ENCODE data around the gene HPRT1. TPM values are rescaled to one million over a fixed set of nuclear protein-coding genes. Genes with fewer than 3 reads are reported as not detected.

The HPRT1 gene
- polyA plus RNA-seq, 1 donor (not counting 4 experiments of a cell fraction or from before 2014, with no cell fraction given) = 48.1 TPM

DNA sequence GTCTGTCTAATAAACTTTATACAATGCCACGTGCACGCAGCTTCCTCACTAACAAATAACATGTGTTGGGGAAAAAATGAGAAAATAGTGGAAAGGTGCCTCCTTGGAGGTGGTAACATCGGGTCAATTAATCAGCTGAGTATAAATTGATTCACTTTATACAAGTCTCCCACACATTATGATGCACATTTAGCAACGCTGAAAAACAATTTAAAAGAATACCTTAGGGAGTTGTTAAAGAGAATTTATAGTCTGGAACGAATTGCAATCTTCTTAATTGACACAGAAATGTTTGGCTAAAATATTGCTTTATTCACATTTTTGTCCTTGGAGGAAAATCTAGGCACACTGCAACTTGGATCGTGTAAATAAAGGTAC, 84.2 kb downstream of the HPRT1 start:
- Histone ChIP-seq H4K20me1 (ENCODE audit: control insufficient read depth, extremely low read depth, insufficient read depth, low read length) (no peaks in the 10 kb centered on the region), H3K36me3 (ENCODE audit: control insufficient read depth in 2 of 2, extremely low read depth in 1 of 2, insufficient read depth in 2 of 2, low read length in 2 of 2) (no peaks in the 10 kb centered on the region), H3K27me3 (ENCODE audit: control insufficient read depth, extremely low read depth, insufficient read depth, low read length) (no peaks in the 10 kb centered on the region), H3K27ac (ENCODE audit: control insufficient read depth, insufficient read depth, low read length) (no peak overlapping the region), H2AFZ (ENCODE audit: control insufficient read depth, low read length) (no peak overlapping the region), H3K79me2 (ENCODE audit: control insufficient read depth, insufficient read depth, low read length) (peaks cover 2% of the 10 kb centered on the region), H3K9ac (ENCODE audit: control insufficient read depth, extremely low read depth, insufficient read depth, low read length) (no peak overlapping the region), H3K4me3 (ENCODE audit: control insufficient read depth in 2 of 3, extremely low read depth in 1 of 3, insufficient read depth in 2 of 3, low read depth in 1 of 3, low read length in 3 of 3) (no peak overlapping the region), H3K4me2 (ENCODE audit: control insufficient read depth, extremely low read depth, insufficient read depth, low read depth, low read length) (no peak overlapping the region), H3K9me1 (ENCODE audit: control insufficient read depth, extremely low read depth, insufficient read depth, low read length) (no peaks in the 10 kb centered on the region), H3K4me1 (ENCODE audit: control insufficient read depth, extremely low read depth, insufficient read depth, low read length) (peaks cover 14% of the 10 kb centered on the region), H3K9me3 (ENCODE audit: control insufficient read depth, low read depth, low read length) (no peaks in the 10 kb centered on the region)
- TF ChIP-seq, protein P1, sequence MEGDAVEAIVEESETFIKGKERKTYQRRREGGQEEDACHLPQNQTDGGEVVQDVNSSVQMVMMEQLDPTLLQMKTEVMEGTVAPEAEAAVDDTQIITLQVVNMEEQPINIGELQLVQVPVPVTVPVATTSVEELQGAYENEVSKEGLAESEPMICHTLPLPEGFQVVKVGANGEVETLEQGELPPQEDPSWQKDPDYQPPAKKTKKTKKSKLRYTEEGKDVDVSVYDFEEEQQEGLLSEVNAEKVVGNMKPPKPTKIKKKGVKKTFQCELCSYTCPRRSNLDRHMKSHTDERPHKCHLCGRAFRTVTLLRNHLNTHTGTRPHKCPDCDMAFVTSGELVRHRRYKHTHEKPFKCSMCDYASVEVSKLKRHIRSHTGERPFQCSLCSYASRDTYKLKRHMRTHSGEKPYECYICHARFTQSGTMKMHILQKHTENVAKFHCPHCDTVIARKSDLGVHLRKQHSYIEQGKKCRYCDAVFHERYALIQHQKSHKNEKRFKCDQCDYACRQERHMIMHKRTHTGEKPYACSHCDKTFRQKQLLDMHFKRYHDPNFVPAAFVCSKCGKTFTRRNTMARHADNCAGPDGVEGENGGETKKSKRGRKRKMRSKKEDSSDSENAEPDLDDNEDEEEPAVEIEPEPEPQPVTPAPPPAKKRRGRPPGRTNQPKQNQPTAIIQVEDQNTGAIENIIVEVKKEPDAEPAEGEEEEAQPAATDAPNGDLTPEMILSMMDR (optimal IDR thresholded peaks at IDR 0.05 in 1 of 3, IDR thresholded peaks at IDR 0.05 in 1 of 3, conservative IDR thresholded peaks at IDR 0.05 in 1 of 3; ENCODE audit: extremely low read depth in 1 of 3, insufficient read depth in 2 of 3, low read length in 3 of 3) = no peak
- no peak for TF ChIP-seq EZH2 (IDR thresholded peaks at IDR 0.05; ENCODE audit: low read length)
- peak; percentile 49 for FAIRE-seq
- DNase-seq (ENCODE audit: low read depth, low spot score) = no peak
- dilution Hi-C loops (cut with MboI; ENCODE audit: extremely low pct_ligation_motif_present, low sequenced_read_pairs) = no loop called here

DNA sequence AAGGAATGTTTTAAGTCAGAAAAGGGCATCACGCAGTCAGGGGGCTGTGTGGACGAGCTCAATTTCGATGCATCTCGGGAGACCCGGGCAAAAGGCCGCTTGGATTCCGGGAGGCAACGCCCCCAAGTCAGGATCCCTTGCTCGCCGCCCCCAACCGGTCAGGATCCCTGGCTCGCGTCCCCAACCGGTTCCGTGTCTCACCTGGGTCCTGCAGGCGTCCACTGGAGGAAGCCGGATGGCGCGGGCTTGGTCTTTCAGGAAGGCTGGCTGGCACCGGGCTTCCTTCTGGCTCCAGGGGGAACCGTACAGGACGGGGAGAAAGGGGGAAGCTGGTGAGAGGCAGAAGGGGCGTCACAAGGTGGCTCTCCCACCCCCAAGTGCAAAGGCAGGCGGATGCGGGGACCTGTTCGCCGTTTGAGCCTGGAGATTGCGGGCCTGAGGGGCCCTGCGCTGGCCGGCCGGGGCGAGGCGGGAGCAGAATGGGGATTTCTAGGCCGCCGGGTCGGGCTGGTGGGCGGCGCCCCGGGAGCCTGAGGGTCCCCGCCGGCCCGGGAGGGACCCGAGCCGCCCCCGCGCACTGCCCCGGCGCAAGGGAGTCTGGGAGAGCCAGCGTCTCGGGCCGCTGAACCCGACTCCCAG, 84.7 kb downstream of the HPRT1 start:
- Histone ChIP-seq H3K27ac (ENCODE audit: control insufficient read depth, insufficient read depth, low read length) (no peak overlapping the region), H3K4me1 (ENCODE audit: control insufficient read depth, extremely low read depth, insufficient read depth, low read length) (peaks cover 14% of the 10 kb centered on the region), H2AFZ (ENCODE audit: control insufficient read depth, low read length) (no peak overlapping the region), H3K9ac (ENCODE audit: control insufficient read depth, extremely low read depth, insufficient read depth, low read length) (no peak overlapping the region), H3K36me3 (ENCODE audit: control insufficient read depth in 2 of 2, extremely low read depth in 1 of 2, insufficient read depth in 2 of 2, low read length in 2 of 2) (no peaks in the 10 kb centered on the region), H3K9me1 (ENCODE audit: control insufficient read depth, extremely low read depth, insufficient read depth, low read length) (no peaks in the 10 kb centered on the region), H3K79me2 (ENCODE audit: control insufficient read depth, insufficient read depth, low read length) (peaks cover 4% of the 10 kb centered on the region), H3K9me3 (ENCODE audit: control insufficient read depth, low read depth, low read length) (no peaks in the 10 kb centered on the region), H4K20me1 (ENCODE audit: control insufficient read depth, extremely low read depth, insufficient read depth, low read length) (no peaks in the 10 kb centered on the region), H3K4me3 (ENCODE audit: control insufficient read depth in 2 of 3, extremely low read depth in 1 of 3, insufficient read depth in 2 of 3, low read depth in 1 of 3, low read length in 3 of 3) (no peak overlapping the region), H3K4me2 (ENCODE audit: control insufficient read depth, extremely low read depth, insufficient read depth, low read depth, low read length) (no peak overlapping the region), H3K27me3 (ENCODE audit: control insufficient read depth, extremely low read depth, insufficient read depth, low read length) (no peaks in the 10 kb centered on the region)
- DNase-seq (ENCODE audit: low read depth, low spot score) = no peak
- TF ChIP-seq, protein P1 (optimal IDR thresholded peaks at IDR 0.05 in 1 of 3, IDR thresholded peaks at IDR 0.05 in 1 of 3, conservative IDR thresholded peaks at IDR 0.05 in 1 of 3; ENCODE audit: extremely low read depth in 1 of 3, insufficient read depth in 2 of 3, low read length in 3 of 3) = no peak
- TF ChIP-seq EZH2 (IDR thresholded peaks at IDR 0.05; ENCODE audit: low read length) = no peak
- FAIRE-seq = no peak
- dilution Hi-C loops (cut with MboI; ENCODE audit: extremely low pct_ligation_motif_present, low sequenced_read_pairs) = no loop called here
